Right atrium auricular region (tissue), 2 donors: ENCODE results near the gene ICAM3. TPM values are rescaled to one million over a fixed set of nuclear protein-coding genes. Genes with fewer than 3 reads are reported as not detected.
"Not testable (repeated sequence)": the region's sequence is repeated elsewhere in the genome, so short reads cannot be mapped to it uniquely, and the experiment has no call there.

Source experiments
- DNase-seq: peaks from one replicate; pipeline ENCODE4 v3.0.0-alpha.2; 2019; ENCODE audit warnings: low spot score
- H3K27ac ChIP-seq, 2 donors: fragments of 200-600 bp; sonication (generic); 1 replicate in 1 of 2; 2 replicates in 1 of 2; pipeline ENCODE4 v1.5.1; 2016 to 2019
- H3K27me3 ChIP-seq, 2 donors: fragments of 200-600 bp; sonication (generic); one replicate each; pipeline versions ENCODE4 v1.5.1 to v1.6.0; 2017 to 2019
- H3K36me3 ChIP-seq: fragments of 200-600 bp; sonication (generic); one replicate; pipeline ENCODE4 v1.5.1; 2016
- H3K4me1 ChIP-seq, 2 donors: fragments of 200-600 bp; sonication (generic); one replicate each; pipeline versions ENCODE4 v1.5.1 to v1.6.0; 2017 to 2019
- H3K4me3 ChIP-seq, 2 donors: fragments of 200-600 bp; sonication (generic); 1 replicate in 1 of 2; 2 replicates in 1 of 2; pipeline ENCODE4 v1.5.1; 2017 to 2019; ENCODE audit warnings: mild to moderate bottlenecking in 1 of 2, moderate library complexity in 1 of 2
- H3K9me3 ChIP-seq, 2 donors: fragments of 200-600 bp; sonication (generic); one replicate each; pipeline ENCODE4 v1.5.1; 2019
- total RNA-seq, 2 donors: library from RNA; depleted of rRNA; stranded (reverse); fragments of >200 nt; gene quantifications; one replicate each; pipeline ENCODE4 v1.1.0, GENCODE V29; 2016
- TF ChIP-seq, protein P1 (sequence below), 2 donors: fragments of 200-600 bp; sonication (generic); IDR thresholded peaks; one replicate each; pipeline ENCODE4 v1.5.1; 2019; ENCODE audit warnings: antibody characterized with exemption in 2 of 2

Gene ICAM3, protein sequence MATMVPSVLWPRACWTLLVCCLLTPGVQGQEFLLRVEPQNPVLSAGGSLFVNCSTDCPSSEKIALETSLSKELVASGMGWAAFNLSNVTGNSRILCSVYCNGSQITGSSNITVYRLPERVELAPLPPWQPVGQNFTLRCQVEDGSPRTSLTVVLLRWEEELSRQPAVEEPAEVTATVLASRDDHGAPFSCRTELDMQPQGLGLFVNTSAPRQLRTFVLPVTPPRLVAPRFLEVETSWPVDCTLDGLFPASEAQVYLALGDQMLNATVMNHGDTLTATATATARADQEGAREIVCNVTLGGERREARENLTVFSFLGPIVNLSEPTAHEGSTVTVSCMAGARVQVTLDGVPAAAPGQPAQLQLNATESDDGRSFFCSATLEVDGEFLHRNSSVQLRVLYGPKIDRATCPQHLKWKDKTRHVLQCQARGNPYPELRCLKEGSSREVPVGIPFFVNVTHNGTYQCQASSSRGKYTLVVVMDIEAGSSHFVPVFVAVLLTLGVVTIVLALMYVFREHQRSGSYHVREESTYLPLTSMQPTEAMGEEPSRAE
- 1 to 10 TPM; 5.3 to 7.1 TPM for total RNA-seq

- H3K9me3 ChIP-seq = no peaks in the 10 kb centered on the region
- H3K4me1 ChIP-seq = peaks cover 0 to 12% of the 10 kb centered on the region in 2 donors
- H3K36me3 ChIP-seq = no peaks in the 10 kb centered on the region
- no peak for DNase-seq
- TF ChIP-seq, protein P1, sequence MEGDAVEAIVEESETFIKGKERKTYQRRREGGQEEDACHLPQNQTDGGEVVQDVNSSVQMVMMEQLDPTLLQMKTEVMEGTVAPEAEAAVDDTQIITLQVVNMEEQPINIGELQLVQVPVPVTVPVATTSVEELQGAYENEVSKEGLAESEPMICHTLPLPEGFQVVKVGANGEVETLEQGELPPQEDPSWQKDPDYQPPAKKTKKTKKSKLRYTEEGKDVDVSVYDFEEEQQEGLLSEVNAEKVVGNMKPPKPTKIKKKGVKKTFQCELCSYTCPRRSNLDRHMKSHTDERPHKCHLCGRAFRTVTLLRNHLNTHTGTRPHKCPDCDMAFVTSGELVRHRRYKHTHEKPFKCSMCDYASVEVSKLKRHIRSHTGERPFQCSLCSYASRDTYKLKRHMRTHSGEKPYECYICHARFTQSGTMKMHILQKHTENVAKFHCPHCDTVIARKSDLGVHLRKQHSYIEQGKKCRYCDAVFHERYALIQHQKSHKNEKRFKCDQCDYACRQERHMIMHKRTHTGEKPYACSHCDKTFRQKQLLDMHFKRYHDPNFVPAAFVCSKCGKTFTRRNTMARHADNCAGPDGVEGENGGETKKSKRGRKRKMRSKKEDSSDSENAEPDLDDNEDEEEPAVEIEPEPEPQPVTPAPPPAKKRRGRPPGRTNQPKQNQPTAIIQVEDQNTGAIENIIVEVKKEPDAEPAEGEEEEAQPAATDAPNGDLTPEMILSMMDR (IDR thresholded peaks at IDR 0.05) = no peak
- H3K4me3 ChIP-seq = no peak within 1 kb of the TSS
- no peak within 1 kb of the TSS for H3K27ac ChIP-seq
- no peaks in the 10 kb centered on the region for H3K27me3 ChIP-seq
Measured at GRCh38 chr19:10339380-10339960, at the start of gene ICAM3. TSS of gene ICAM3 (minus strand) at chr19:10339624. CDS start at chr19:10339614, 10 bp downstream.

DNA sequence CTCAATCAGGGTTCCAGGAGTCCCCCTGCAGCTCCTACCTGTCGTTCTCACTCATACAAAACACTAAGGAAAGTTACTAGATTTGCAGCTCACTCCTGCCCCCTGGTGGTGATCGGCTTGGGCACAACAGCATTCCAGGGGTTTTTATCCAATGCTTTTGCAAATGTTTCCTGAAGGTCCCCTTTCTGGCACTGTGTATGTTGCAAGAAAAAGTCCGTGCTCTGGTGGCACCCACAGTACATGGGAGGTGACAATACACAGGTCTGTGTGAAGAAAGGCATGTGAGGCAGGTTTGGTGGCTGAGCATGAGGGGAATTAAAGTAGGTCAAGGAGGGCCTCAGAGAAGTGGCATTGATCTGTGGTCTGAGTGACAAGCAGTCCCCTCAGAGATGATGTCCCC, 49.5 kb upstream of the ICAM3 start:
- no peak overlapping the region for H3K4me3 ChIP-seq
- H3K36me3 ChIP-seq = peaks cover 32% of the 10 kb centered on the region
- peak; percentile 96 for DNase-seq
- no peaks in the 10 kb centered on the region for H3K27me3 ChIP-seq
- H3K4me1 ChIP-seq = peaks cover 0 to 10% of the 10 kb centered on the region in 2 donors
- TF ChIP-seq, protein P1 (IDR thresholded peaks at IDR 0.05) = peak; percentile 80 to 95
- no peaks in the 10 kb centered on the region for H3K9me3 ChIP-seq
- H3K27ac ChIP-seq = no peak overlapping the region

- TF ChIP-seq, protein P1 (IDR thresholded peaks at IDR 0.05) = no peak
Measured at GRCh38 chr19:10384580-10384979, 45.2 kb upstream of the ICAM3 start.

DNA sequence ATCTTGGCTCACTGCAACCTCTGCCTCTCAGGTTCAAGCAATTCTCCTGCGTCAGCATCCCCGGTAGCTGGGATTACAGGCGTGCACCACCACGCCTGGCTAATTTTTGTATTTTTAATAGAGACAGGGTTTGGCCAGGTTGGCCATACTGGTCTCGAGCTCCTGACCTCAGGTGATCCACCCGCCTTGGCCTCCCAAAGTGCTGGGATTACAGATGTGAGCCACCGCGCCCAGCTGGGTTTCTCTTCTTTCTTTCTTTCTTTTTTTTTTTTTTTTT, 43.7 kb upstream of the ICAM3 start:
- H3K36me3 ChIP-seq, DNase-seq, H3K27ac ChIP-seq, H3K4me3 ChIP-seq, H3K27me3 ChIP-seq, H3K9me3 ChIP-seq: not testable (repeated sequence)
- peaks cover 0 to 17% of the 10 kb centered on the region in 2 donors for H3K4me1 ChIP-seq

More at GRCh38 chr19:10384580-10384979, 45.2 kb upstream of the ICAM3 start:
- H3K36me3 ChIP-seq = no peaks in the 10 kb centered on the region
- H3K4me1 ChIP-seq = peaks cover 0 to 20% of the 10 kb centered on the region in 2 donors
- no peaks in the 10 kb centered on the region for H3K9me3 ChIP-seq
- no peak overlapping the region for H3K27ac ChIP-seq
- DNase-seq = no peak
- no peaks in the 10 kb centered on the region for H3K27me3 ChIP-seq
- no peak overlapping the region for H3K4me3 ChIP-seq

- H3K27me3 ChIP-seq = no peaks in the 10 kb centered on the region
- H3K4me3 ChIP-seq = peak within 1 kb of the TSS; percentile 65 to 91
- no peaks in the 10 kb centered on the region for H3K9me3 ChIP-seq
- peak within 1 kb of the TSS; percentile 67 to 88 for H3K27ac ChIP-seq
- TF ChIP-seq, protein P1 (IDR thresholded peaks at IDR 0.05) = no peak
- peaks cover 12% of the 10 kb centered on the region for H3K36me3 ChIP-seq
- peak; percentile 99 for DNase-seq
- peaks cover 0 to 17% of the 10 kb centered on the region in 2 donors for H3K4me1 ChIP-seq
Measured at GRCh38 chr19:10380313-10381102, 41.1 kb upstream of the ICAM3 start, which contains the start of gene TYK2. TSS of gene TYK2 (minus strand) at chr19:10380572. CDS start at chr19:10378406, 2,166 bp downstream.
